GM21515 (cell line): Measurements from ENCODE around the gene BLMH.

Experiments
- ATAC-seq: cut with Tn5 transposase; IDR thresholded peaks from one replicate; pipeline ENCODE4 v1.9.1; 2021; ENCODE audit not compliant: unreplicated experiment

The BLMH gene

GRCh38 chr17:30291543-30292285 is at the start of gene BLMH:
BLMH (minus strand) TSS chr17:30291944; CDS start chr17:30291819, 125 bp downstream.
- ATAC-seq, result peak; percentile 56

GRCh38 chr17:30340801-30341356 is 49.1 kb upstream of the BLMH start:
- ATAC-seq, result no peak

- ATAC-seq, result no peak
Measured at GRCh38 chr17:30339086-30339485, 47.3 kb upstream of the BLMH start.

- ATAC-seq, result no peak
Measured at GRCh38 chr17:30337393-30337999, 45.8 kb upstream of the BLMH start.

GRCh38 chr17:30336369-30337171 is 44.8 kb upstream of the BLMH start:
- no peak for ATAC-seq

- ATAC-seq, result no peak
Measured at GRCh38 chr17:30334421-30334820, 42.7 kb upstream of the BLMH start.

GRCh38 chr17:30333503-30334360 is 42.0 kb upstream of the BLMH start, which contains the start of gene TMIGD1:
TMIGD1 (minus strand) TSS chr17:30334057; CDS start chr17:30332133, 1,924 bp downstream.
- ATAC-seq, result no peak

GRCh38 chr17:30332057-30332542 is 40.4 kb upstream of the BLMH start:
- peak; percentile 68 for ATAC-seq

GRCh38 chr17:30326809-30327208 is 35.1 kb upstream of the BLMH start:
- no peak for ATAC-seq

- ATAC-seq, result no peak
Measured at GRCh38 chr17:30324723-30325122, 33.0 kb upstream of the BLMH start.

- no peak for ATAC-seq
Measured at GRCh38 chr17:30323895-30324319, 32.2 kb upstream of the BLMH start.

- no peak for ATAC-seq
Measured at GRCh38 chr17:30323262-30323894, 31.6 kb upstream of the BLMH start.

GRCh38 chr17:30321314-30321713 is 29.6 kb upstream of the BLMH start:
- ATAC-seq, result no peak

- ATAC-seq, result no peak
Measured at GRCh38 chr17:30318155-30318554, 26.4 kb upstream of the BLMH start.

- ATAC-seq, result no peak
Measured at GRCh38 chr17:30316736-30317135, 25.0 kb upstream of the BLMH start.

- ATAC-seq, result no peak
Measured at GRCh38 chr17:30315106-30315505, 23.4 kb upstream of the BLMH start.

- no peak for ATAC-seq
Measured at GRCh38 chr17:30314474-30314873, 22.7 kb upstream of the BLMH start.

- ATAC-seq, result no peak
Measured at GRCh38 chr17:30312226-30312625, 20.5 kb upstream of the BLMH start.

GRCh38 chr17:30310562-30310961 is 18.8 kb upstream of the BLMH start:
- ATAC-seq, result no peak

GRCh38 chr17:30309591-30309990 is 17.8 kb upstream of the BLMH start:
- no peak for ATAC-seq
